ENCODE data around the gene EMP2.
"Not testable (repeated sequence)": the region's sequence is repeated elsewhere in the genome, so short reads cannot be mapped to it uniquely, and the experiment has no call there.

Gene EMP2, protein sequence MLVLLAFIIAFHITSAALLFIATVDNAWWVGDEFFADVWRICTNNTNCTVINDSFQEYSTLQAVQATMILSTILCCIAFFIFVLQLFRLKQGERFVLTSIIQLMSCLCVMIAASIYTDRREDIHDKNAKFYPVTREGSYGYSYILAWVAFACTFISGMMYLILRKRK

DNA sequence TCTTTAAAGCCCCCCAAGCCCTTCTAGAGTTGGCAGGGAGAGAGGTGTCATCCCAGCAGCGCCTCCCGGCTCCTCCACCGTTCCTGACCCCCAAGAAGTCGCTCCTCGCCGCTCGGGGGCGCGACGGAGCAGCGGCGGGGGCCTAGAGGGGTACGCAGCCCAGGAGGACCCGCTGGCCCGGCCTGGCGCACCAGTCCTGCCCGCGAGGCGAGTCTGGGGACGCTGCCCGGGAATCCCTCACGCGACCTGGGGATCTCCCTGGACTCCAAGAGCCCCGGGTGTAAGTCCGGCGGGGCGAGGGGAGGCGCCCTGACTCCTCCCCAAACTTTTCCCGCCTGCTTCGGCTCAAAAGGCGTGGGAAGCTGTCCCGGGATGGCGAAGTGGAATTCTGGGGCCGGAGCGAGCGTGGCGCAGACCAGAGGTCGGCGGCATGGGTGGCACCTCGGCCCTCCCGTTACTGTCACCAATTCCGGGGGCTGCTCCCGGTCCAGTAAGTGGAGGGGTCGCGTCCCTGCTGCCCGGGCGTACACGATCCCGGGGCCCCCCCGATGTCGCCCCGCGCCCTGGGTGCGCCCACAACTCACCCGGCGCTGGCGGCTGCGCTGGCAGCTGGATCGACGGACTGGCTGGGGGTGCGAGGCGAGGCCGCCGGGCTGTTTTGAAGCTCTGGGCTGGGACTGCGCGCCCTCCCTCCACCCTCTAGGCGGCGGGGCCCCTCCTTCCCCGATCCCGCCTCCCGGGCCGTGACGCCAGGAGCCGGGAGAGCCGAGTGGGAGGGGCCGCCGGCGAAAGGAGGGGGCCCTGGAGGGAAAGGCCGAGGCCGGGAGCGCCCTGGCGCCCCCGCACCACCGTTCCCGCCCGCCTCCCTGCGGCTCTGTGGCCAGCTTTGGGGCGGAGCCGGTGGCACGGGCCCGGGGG lies at the start of gene EMP2:
Gene EMP2 (minus strand): TSS at position 634 of the 918 bp plus-strand sequence. CDS start 32,981 bp downstream, outside the sequence.
- peak in 1 of 2 experiments; percentile 17 for DNase-seq

DNA sequence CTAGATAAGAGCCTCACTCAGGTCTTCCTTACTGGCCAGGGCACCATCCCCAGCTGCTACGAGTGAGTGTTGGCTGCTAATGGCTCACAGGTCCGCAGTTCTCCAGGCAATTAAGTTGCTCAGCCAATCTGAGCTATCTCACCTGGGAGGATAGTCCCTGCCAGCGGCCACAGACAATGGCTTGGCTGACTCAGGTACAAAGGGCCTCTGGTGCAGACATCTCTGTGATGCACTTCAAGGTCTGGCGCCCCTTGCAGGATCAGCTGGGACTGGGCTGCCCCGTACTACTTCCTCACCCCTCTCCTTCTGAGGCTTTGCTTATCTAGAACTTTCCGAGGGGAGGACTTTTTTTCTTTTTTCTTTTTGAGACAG lies 49.2 kb upstream of the EMP2 start:
- DNase-seq: no peak

GRCh38 chr16:10625595-10626357 lies 45.4 kb upstream of the EMP2 start:
- DNase-seq: no peak

GRCh38 chr16:10624527-10624926 lies 44.1 kb upstream of the EMP2 start:
- no peak for DNase-seq

DNA sequence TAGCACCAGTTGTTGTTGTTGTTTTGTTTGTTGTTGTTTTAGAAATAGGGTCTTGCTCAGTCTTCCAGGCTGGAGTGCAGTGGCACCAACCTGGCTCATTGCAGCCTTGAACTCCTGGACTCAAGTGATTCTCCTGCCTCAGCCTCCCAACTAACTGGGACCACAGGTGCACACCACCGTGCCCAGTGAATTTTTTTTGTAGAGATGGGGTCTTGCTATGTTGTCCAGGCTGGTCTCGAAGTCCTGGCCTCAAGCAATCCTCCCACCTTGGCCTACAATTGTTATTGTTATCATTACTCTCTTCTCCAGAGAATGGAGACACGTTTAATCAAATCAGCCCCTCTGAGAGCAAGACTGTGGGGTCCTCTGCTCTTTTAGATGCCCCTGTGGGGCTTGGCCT lies 42.7 kb upstream of the EMP2 start:
- no peak for DNase-seq

- DNase-seq: no peak
Observed at GRCh38 chr16:10622036-10622921, 41.9 kb upstream of the EMP2 start.

- DNase-seq: not testable (repeated sequence)
Observed at GRCh38 chr16:10621216-10621949, 41.0 kb upstream of the EMP2 start.

DNA sequence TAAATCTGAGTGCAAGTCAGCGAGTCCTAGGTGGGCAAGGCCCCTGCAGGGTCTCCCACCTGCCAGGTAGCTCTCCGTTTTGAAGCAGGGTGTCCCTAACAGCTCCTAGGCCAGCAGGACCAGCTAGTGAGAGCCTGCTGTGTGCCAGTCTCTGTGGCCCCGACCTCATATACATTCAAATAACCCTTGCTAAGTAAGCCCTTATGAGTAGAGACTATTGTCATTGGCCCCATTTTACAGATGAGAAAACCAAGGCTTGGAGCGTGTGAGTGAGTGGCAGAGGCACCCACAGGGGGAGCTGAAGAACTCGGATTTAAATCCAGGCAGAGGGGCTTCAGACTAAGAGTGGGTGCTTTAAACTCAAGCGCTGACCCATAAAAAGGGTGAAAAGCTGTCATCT lies 39.7 kb upstream of the EMP2 start:
- DNase-seq: no peak

- no peak for DNase-seq
Observed at GRCh38 chr16:10619271-10619849, 39.0 kb upstream of the EMP2 start.

GRCh38 chr16:10618710-10619209 lies 38.4 kb upstream of the EMP2 start:
- DNase-seq: no peak

GRCh38 chr16:10617662-10618420 lies 37.4 kb upstream of the EMP2 start:
- no peak for DNase-seq

DNA sequence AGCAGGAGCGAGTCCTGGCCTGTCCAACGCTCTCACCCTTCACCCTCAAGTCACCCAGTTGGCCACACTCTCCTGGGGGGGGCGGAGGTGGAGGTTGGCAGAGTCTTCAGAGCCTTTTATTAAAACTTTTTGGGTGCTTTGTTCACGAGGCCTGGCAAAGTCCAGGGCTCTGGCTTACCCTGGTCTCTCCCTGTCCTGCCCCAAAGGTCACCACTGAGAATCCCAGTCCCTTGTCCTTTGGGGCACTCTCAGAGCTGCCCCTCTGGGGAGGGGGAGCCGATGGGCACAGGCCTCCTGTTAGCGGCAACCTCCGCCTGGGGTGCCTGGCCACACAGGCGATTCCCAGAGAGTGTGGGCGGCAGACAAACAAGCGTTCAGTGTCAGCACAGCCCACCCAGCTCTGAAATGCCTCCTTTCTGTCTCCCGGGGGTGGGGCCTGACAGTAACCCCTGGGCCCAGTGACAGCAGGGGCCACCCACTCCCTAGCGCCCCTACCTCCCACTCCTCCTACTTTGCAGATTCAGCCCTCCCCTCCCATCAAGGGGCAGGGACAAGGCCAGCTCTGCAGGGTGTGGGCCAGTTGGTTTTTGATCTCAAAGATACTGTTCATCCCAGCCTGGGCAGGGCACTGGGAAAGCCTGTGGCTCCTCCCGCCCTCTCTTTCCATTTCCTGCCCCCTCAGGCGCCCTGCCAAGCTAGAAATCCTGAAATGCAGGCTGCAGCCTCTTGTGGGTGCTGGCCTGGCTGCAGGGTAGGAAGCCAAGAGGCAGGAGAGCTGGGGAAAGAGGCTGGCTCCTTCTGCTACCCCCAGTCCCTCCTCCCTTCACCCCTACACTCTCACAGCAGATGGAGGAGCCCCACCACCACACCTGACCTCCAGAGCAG lies 36.6 kb upstream of the EMP2 start:
- DNase-seq: no peak

DNA sequence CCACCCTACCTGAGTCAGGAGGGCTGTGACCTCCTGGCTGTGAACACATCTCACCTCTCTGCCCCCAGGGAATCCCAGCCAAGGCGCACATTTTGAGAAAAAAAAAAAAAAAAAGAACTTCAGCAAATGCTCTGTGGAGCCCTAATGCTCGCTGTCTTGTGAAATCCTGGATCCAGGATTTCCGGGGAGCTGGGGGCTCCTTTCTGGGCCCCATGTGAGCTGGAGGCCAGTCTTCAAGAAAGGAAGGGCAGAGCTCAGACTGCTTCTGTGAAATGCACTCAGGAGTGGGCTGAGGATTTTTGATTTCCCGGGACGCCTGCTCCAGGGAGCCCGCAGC lies 36.0 kb upstream of the EMP2 start:
- no peak for DNase-seq

DNA sequence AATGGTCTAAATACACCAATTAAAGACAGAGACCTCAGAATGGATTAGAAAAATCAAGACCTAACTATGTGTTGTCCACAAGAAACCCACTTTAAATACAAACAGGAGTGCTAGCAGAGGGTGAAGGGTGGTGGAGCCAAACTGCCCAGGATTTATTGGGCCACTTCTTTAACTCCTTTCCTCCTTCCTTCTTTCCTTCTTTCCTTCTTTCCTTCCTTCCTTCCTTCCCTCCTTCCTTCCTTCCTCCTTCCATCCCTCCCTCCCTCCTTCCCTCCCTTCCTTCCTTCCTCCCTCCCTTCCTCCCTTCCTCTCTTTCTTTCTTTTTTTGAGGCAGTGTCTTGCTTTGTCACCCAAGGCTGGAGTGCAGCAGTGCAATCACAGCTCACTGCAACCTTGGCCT lies 34.3 kb upstream of the EMP2 start:
- DNase-seq: no peak

DNA sequence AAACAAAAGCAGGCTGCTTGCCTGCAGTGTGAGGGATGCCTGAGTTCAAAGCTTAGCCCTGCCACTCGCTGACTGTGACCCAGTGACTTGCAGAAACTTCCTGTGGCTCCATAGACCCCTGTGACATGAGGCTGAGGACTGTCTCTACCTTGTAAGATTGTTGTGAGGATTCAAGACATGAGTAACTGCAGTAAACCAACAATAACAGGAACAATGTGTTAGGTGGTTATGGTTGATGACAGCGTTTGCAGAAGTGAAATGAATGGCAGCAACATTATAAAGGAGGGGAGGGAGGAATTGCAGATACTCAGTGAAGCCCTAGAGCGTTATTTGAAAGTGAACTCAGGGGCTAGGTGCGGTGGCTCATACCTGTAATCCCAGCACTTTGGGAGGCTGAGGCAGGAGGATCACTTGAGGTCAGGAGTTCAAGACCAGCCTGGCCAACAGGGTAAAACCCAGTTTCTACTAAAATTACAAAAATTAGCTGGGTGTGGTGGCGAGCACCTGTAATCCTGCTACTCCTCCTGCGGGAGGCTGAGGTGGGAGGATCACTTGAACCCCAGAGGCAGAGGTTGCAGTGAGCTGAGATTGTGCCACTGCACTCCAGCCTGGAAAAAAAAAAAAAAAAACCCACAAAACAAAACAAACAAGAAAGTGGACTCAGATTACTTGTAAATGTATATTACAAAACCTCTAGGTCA lies 33.5 kb upstream of the EMP2 start:
- no peak for DNase-seq

DNA sequence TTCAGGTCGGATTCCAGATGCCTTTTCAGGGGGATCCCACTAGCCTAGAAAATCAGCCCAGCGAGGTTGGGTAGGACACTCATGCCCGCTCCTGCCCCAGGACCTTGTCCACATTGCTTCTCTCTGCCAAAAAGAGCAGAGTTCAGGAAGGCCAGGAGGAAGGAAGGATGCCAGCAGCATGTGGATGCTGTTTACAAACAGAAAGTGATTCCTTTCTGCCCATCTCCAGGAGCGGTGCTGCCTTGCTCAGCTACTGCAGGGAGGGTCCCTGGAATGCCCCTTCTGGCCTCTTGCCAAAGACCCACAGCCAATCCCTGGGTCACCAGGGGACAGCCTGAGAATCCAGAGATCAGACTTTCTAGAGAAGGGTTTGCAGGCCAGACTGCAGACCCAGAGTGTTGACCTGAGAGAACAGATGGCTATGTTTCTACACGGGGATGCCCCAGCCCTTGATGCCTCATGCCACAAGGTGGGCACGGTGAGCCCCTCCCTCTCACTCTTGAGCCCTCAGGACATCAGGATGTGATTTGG lies 32.3 kb upstream of the EMP2 start:
- no peak for DNase-seq

GRCh38 chr16:10611825-10612342 lies 31.5 kb upstream of the EMP2 start:
- DNase-seq: no peak

DNA sequence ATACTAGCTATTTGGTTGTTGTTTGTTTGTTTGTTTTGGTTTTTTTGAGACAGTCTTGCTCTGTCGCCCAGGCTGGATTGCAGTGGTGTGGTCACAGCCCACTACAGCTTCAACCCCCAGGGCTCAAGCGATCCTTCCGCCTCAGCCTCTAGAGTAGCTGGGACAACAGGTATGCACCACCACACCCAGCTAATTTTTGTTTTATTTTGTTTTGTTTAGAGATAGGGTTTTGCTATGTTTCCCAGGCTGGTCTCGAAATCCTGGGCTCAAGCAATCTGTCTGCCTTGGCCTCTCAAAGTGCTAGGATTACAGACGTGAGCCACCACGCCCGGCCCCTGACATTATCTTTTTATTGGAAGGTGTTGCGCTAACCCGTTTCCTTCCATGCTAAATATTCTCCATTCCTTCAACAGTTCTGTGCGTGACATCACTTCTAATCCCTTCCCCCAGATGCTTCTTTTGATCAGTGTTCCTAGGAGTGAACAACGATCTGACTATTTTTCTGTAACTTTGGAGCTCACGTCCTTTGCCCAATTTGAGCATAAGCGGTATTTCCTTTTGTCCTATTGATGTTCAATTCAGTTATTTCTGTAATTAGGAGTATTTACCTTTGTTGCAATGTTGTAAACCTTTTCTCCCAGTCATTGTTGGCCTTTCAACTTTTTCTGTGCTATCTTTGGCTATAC lies 30.2 kb upstream of the EMP2 start:
- no peak for DNase-seq

All from NCI-H187 (cell line).